HuH-7.5 (cell line): Measurements from ENCODE around the gene CREB3L1.

ENCODE experiments used
- DNase-seq: peaks from one replicate; pipeline ENCODE4 v3.0.0; 2011; ENCODE audit warnings: low spot score

The CREB3L1 gene, protein sequence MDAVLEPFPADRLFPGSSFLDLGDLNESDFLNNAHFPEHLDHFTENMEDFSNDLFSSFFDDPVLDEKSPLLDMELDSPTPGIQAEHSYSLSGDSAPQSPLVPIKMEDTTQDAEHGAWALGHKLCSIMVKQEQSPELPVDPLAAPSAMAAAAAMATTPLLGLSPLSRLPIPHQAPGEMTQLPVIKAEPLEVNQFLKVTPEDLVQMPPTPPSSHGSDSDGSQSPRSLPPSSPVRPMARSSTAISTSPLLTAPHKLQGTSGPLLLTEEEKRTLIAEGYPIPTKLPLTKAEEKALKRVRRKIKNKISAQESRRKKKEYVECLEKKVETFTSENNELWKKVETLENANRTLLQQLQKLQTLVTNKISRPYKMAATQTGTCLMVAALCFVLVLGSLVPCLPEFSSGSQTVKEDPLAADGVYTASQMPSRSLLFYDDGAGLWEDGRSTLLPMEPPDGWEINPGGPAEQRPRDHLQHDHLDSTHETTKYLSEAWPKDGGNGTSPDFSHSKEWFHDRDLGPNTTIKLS

DNA sequence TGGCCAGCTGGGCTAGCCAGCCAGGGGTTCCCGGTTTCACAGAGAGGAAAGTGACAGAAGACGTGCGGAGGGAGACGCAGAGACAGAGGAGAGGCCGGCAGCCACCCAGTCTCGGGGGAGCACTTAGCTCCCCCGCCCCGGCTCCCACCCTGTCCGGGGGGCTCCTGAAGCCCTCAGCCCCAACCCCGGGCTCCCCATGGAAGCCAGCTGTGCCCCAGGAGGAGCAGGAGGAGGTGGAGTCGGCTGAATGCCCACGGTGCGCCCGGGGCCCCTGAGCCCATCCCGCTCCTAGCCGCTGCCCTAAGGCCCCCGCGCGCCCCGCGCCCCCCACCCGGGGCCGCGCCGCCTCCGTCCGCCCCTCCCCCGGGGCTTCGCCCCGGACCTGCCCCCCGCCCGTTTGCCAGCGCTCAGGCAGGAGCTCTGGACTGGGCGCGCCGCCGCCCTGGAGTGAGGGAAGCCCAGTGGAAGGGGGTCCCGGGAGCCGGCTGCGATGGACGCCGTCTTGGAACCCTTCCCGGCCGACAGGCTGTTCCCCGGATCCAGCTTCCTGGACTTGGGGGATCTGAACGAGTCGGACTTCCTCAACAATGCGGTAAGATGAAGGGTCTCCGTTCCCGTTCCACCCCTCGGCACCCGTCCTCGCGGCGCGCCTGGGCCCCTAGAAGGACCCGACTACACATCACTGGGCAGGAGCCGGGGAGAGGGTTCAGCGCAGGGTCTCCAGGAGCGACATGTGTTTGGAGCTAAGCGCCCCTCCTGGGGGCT is at the start of gene CREB3L1:
Gene CREB3L1, plus strand, starts transcription at position 41 of the 765 bp plus-strand sequence. Its CDS starts 450 bp downstream, at position 491.
- peak; percentile 66 for DNase-seq

DNA sequence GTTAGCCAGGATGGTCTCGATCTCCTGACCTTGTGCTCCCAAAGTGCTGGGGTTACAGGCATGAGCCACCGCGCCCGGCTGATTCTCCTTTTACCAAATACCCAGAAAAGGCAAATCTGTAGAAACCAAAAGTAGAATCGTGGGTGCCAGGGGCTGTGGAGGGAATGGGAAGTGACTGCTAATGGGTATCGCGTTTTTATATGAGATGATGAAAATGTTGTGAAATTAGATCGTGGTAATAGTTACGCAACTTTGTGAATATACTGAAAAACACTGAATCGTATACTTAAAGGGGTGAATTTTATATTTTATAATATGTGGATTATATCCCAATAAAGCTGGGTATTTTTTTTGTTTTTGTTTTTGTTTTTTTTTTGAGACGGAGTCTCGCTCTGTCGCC is 48.2 kb upstream of the CREB3L1 start:
- DNase-seq = no peak

DNA sequence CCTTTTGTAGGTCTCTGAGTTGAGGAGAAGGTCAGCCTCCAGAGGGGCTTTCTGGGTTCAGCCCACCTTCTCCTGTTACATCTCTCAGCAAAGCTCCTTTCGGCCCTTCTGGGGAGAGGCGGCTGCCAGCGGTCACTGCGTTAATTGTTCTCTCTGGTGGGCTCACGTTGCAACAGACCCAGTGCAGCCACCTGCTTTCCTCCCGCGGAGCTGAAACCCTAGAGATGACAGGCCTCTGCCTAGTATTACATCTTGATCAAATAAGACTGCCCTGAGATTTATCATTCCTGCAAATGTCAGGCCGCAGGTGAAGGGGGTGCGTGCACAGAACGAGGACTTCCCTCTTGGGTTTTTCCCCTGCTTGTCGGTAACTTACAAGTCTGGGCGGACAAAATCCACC is 43.2 kb upstream of the CREB3L1 start:
- no peak for DNase-seq

DNA sequence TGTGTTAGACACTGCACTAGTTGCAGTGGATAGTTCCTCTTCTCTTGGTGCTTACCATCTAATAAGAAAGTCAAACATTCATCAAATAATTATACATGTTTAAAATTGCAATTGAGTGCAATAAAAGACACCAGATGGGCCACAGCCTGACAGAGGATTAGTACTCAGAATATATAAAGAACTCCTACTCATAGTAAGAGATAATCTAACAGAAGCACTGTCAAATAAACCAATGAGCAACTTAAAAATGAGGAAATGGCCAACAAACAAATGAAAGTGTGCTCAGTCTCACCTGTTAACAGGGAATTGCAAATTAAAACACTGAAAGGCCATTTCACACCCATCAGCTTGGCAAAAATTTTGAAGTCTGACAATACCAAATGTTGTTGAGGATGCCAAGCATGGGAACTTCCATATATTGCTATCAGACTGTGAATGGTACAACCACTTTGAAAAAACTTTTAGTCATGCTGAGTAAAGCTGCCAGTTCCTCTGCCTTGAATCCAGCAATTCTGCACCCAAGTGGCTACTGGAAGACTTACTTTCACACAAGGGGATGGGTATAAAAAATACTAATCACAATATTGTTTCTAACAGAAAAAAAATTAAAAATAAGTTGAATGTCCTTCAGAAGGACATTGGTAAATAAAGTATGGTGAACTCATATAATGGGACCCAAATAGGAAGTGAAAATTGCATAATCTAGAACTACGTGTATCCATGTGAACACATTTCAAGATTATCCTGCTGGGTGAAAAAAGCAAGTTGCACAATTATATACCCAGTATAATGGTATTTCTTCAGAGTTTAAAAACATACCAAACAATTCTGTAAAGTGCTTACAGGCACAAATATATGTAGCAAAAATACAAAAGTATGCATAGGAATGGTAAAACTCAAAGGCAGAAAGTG is 41.4 kb upstream of the CREB3L1 start:
- DNase-seq = no peak

DNA sequence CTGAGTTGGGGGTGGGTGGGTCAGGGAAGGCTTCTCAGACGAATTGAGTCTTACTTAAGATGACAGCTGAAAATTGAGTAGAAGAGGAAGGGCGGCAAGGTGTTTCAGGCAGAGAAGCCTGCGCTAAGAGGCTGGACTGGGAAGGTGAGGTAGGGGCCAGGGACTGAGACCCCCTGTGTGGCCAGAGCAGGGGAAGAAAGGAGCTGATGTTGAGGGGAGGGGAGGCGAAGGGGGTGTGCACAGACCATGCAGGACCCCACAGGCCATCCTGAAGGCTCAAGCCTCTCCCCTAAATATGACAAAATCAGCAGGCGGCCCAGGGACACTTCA is 40.6 kb upstream of the CREB3L1 start:
- DNase-seq = no peak

DNA sequence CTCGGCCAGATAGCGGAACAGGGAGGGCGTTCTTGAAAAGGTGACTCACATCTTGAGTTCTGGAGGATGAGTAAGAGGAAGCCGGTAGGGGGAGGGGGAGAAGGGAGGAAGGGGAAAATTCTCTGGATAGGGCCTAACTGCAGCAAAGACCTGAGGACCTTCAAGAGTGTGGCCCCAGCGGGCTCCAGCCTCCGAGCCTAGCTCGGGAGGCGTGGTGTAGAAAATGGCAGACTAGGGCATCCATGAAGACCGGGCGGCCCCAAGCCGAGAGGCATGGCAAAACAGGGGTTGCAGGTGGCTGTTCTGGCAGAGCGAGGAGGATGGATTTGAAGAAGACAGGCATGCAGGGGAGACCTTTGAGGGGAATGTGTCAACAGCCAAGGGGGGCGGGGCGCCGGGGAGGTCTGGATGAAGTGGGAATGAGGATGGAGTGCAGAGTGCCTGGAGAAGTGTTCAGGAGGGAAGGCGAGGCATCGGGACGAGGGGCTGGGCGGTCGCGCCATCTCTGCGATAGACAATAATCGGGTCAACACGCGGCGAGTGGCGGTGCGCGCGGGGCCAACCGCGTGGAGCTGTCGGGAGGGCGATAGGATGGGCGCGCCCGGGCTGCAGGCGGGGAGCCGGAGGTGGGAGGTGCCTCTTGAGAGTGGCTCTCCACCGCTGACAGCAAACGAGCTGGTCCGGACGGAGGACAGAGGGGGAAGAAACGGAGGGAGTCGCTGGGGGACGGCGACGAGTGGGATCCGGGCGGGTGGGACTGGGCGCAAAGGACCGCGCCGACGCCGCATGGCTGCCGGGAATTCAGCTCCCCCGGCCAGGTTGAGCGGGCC is 40.0 kb upstream of the CREB3L1 start:
- no peak for DNase-seq

DNA sequence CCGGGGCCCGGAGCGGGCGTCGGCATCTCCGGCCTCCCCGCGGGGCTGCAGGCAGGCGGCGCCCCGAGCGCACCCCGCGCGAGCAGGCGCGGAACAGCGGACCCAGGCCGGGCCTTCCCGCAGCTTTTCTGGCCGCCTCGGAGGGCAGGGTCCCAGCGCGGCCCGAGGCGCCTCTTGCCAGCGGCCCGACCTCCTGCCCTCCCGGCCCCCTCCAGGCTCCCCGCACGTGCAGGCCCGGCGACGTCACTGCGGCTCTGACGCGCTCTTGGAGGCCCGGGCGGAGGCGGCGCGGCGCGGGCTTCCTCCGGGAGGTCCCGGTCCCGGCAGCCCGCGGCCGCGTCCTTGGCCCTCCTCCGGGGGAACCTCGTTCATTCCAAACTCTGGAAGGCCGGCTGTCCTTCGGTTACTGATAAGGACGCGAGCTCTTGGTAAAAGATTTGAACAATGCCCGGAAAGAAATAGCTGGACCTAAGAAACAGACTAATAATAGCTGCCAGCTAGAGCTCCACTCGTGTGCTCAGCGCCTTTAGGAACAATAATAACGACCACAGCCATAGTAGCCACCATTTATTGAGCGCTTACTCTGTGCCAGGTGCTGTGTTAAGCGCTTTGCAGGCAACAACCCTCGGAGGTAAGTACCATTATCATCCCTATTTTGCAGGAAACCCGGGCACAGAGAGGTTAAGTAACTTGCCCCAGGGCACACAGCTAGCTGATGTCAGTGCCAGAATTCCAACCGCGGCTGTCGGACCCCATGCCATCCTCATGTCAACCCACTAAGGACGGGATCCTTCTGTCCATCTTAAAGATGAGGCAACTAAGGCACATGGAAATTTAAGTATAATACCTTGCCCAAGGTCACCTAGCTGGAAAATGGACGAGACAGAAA is 39.1 kb upstream of the CREB3L1 start:
- peak; percentile 51 for DNase-seq

DNA sequence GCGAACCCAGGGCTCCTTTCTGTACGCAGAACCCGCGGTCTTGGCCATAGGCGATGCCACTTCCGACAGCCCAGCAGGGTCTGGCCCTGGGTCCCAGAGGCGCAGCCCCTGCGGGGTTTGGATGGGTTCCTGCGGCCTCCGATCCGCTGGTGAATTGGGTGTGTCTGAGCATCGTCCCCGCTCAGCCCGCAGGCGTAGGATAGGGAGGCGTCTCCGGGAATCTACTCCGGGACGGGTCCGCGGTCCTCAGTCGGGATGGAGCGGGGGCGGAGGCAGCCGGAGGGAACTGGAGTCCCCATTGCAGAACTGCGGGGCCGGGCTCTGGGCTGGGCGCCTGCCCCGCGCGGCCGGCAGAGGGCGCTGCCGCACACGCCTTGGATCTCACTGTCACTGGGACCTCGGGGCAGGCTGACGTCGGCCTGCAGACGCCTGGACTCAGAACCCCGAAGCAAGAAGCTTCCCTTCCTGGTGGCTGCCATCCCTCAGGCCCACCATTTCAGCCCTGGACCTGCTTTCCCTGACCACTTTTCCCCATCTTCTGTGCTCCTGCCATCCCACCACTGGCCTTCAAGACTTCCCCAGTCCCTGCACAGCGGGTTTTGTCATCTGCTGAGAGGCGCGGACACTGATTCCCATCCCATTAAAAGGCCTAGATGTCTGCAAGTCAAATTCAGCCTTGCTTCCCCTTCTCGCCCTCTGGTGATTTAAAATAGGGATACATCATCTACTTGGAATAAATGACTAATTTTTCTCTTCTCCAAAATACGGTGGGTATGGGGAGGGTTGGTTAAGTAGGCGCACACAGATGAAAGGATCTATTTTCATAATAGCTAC is 38.3 kb upstream of the CREB3L1 start:
- peak; percentile 91 for DNase-seq

DNA sequence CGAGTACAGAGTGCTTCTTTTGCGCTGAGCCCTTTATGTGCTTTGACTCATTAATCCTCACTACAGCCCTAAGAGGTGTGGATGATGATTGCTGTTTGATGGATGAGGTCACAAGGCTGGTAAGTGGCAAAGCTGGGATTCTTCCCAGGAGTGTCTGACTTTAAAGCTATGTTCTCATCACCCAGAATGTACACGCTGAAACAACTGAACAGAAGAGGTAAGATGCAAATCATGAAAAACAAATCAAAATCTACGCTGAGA is 37.7 kb upstream of the CREB3L1 start:
- no peak for DNase-seq

DNA sequence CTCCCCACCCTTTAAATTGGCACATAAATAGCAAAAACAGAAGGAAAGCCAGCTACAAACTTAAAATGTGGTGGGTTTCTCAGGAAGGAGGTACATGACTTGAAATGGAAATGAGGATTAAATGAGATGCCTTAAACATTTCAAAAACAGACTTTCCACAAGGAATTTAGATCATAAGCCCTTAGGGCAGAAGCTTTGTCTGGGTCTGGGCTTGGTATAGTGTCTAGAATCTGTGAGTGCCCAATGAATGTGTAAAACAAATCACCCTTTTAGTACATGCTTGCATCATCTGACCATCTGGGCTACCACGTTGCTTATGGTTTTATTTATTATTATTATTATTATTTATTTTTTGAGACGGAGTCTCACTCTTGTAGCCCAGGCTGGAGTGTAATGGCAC is 37.1 kb upstream of the CREB3L1 start:
- DNase-seq = no peak

DNA sequence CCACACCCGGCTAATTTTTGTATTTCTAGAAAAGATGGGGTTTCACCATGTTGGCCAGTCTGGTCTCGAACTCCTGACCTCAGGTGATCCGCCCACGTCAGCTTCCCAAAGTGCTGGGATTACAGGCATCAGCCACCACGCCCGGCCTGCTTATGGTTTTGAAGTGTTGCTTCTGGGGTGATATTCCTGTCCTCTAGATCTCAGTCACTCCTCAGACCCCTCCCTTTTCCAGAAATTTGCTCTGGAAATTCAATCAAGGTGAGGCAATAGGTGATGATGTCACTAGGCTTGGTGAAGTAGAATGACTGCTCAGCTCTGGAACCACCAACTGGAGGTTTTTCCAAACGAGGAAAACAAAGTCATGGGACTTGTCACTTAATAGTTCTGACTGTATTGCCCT is 36.6 kb upstream of the CREB3L1 start:
- DNase-seq = no peak

DNA sequence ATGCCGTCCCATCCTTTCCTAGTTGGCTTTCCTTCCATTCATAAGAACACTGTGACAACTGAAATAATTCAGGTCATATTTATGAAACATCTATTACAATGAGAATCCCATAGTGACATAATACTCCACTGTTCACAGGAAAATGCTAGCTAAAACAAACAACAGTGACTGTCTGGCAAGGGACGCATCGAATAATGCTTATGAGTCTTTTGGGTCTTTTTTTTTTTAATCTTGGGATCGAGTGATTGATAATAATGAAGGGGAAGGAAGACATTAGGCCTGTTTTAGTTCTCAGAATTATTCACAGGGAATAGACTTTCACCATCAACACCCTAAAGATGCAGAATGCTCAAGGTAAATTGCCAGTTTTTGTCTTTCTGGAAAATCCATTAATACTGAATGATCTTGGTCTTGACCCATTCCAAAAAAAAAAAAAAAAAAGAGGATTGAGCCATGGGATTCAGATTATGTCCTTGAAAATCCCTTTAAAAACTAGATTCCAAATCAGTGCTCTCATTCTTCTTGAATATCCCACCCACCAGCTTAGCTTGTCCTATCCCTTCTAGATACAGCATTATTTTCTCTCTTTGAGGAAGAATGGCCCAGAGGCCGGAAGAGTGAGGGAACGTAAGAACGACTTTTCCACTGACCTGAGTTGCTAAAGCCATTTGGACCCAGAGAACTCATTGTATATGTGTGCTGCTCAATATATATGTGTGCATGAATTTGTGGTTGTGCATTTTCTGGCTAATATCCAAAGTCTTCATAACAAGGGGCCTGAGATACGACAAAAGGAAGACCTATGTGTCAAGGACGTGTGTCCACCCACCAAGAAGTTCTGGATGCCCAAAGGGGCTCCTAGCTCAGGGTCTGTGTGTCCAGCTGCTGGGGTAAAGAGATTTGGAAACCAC is 35.2 kb upstream of the CREB3L1 start:
- DNase-seq = no peak

DNA sequence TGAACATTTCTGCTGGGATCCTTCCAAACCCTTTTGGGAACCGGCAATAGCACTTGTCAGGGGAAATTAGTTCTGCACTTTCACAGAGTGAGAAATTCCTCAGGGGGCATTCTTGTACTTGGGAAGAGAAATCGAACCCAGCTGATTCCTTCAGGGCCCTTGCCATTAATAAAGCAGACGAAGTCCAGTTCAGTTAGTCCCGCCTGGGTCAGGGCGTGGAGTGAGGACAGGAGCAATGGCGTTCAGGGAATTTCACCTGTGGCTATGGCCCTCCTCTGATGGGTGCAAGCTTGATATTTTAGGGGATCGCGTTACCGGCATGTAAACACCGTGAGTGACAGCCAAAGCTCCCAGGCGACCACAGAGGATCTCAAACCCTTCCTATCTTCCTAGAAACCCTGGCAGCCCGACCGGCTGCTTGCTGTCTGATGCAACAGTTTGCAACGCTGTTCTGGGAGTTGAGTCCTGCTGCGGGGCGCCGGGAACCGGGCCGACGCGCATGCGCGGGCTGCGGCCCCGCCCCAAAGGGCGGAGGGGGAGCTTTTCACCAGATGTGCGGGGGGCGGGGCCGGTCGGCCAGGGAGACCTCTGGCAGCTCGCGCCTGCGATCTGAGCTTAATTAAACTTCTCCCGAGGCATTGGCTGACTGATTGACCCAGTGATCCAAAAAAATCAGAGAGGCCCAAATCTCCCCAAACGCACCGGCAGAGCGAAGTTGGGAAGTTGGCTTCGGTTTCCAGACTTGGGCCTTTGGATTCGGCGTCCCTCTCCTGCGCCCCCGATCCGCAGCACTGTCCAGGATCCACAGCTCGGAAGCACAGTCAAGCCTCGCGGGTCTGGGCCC is 34.3 kb upstream of the CREB3L1 start:
- DNase-seq = peak; percentile 93

DNA sequence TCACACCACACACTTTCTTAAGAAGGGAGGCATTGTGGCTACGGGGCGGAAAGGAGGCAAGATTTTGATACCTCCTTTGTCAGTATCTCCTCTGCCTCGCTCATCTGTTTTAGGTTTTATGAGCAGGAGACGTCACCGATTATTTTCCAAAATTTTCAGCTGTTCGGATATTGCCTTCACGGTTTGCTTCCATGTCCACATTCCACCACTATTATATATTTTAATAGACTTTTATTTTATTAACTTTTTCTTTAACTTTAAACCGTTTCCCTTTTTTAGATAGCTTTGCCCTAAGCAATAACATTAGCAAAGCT is 33.7 kb upstream of the CREB3L1 start:
- DNase-seq = no peak

DNA sequence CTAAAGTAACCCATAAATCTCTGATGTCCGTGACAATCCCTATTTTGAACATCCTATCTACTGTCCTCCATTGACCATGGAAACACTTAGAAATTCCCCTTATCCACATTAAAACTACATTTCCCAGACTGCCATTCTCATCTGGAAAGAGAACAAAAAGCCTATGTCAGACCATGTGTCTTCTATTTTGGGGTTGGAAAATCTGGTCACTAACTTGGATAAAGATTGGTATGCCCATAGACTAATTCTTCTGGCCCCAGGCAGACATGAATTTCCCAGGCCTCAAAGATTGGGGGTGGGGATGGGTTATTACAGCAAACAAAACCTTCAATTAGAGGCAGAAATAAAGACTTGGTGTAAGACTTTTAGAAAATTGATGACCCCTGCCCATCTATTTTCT is 30.9 kb upstream of the CREB3L1 start:
- no peak for DNase-seq

DNA sequence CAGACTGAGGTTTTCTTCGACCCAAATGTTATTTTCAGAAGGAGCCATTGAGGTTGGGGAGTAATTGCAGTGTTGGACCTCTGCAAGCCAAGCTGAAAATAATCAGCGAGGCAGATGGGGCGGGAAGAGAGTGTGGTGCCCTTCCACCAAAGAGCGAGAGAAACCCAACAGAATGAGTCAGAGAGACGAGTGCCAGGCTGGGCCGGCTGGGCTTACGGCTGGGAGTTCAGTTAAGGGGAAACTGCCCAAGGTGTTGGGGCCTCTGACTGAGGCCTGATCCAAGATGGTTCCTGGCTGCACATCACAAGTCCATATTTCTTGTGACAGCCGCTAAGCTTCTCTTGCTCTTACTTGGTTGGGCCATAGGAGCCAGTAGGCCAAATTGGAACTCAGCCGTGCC is 30.4 kb upstream of the CREB3L1 start:
- DNase-seq = no peak

DNA sequence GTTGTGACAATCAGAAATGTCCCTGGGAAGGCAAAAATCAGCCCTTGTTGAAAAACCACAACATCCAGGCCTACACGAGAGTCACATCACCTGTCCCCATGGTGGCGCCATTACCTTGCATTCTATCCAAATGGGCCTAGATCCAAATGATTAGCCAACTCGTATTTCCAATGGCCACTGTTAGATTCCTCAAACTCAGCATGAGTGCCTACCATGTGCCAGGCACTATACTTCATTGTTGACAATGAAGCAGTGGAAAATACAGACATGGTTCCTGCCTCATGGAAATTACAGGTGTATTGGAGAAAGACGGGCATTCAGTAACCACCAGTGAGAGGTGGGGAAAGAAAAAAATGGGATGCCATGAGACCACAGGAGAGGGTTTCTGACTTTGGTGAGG is 29.8 kb upstream of the CREB3L1 start:
- peak; percentile 75 for DNase-seq
